Hepatocyte (in vitro differentiated cells): Measurements from ENCODE around the gene SBK3.

Experiments
- CTCF ChIP-seq: fragments of 200-600 bp; sonication (generic); IDR thresholded peaks from 2 replicates; pipeline ENCODE4 v1.5.1; 2016; ENCODE audit warnings: antibody characterized with exemption, mild to moderate bottlenecking; ENCODE audit not compliant: poor library complexity
- EZH2 ChIP-seq: fragments of 200-600 bp; sonication (generic); IDR thresholded peaks from 2 replicates; pipeline ENCODE4 v1.6.1; 2016; ENCODE audit warnings: antibody characterized with exemption, mild to moderate bottlenecking, borderline replicate concordance
- EZH2phosphoT487 ChIP-seq: fragments of 200-600 bp; sonication (generic); IDR thresholded peaks from one replicate; pipeline ENCODE4 v1.6.1; 2018; ENCODE audit warnings: antibody characterized with exemption, mild to moderate bottlenecking, low read depth, moderate library complexity; ENCODE audit not compliant: unreplicated experiment, severe bottlenecking

DNA sequence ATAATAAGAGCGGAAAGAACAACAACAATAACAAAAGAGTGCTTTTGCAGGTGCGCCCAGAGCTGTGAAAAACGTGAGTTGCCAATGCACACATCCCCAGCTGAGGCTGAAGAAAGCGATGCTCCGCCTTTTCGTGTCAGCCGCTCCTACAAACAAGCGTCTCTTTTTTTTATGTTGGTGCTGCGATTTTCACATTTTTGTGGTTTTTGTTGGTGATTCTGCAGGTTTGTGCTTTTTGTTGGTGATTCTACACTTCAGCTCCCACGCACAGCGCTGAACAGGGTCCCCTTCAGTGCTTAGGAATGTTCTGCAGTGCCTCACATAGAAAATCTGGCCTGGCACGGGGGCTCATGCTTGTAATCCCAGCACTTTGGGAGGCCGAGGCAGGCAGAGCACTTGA, 7.3 kb upstream of the SBK3 start:
- TF ChIP-seq CTCF, result no peak
- no peak for TF ChIP-seq EZH2
- no peak for TF ChIP-seq EZH2phosphoT487
